Left ventricle myocardium inferior (tissue), 1 donor: ENCODE data around the gene DVL2. TPM values are rescaled to one million over a fixed set of nuclear protein-coding genes. Genes with fewer than 3 reads are reported as not detected.
A peak's percentile ranks its signal among the peaks of the same experiment; 100 is the strongest.

Source experiments
- DNase-seq: peaks from one replicate; pipeline ENCODE4 v3.0.0-alpha.2; 2020
- H3K27ac ChIP-seq: fragments of 200-600 bp; replicated peaks from 2 replicates; pipeline ENCODE4 v1.8.0; 2021
- H3K27me3 ChIP-seq: fragments of 200-600 bp; 2 replicates; pipeline ENCODE4 v1.8.0; 2021; ENCODE audit warnings: low read depth
- H3K36me3 ChIP-seq: fragments of 200-600 bp; 2 replicates; pipeline ENCODE4 v1.8.0; 2021
- H3K4me1 ChIP-seq: fragments of 200-600 bp; 2 replicates; pipeline ENCODE4 v1.8.0; 2021
- H3K4me3 ChIP-seq: fragments of 200-600 bp; 2 replicates; pipeline ENCODE4 v1.8.0; 2021; ENCODE audit warnings: mild to moderate bottlenecking, moderate library complexity
- H3K9me3 ChIP-seq: fragments of 200-600 bp; replicated peaks from 2 replicates; pipeline ENCODE4 v1.8.0; 2021
- CTCF ChIP-seq: fragments of 200-600 bp; IDR thresholded peaks from 2 replicates; pipeline ENCODE4 v1.8.0; 2021; ENCODE audit warnings: antibody characterized with exemption, mild to moderate bottlenecking, borderline replicate concordance
- intact Hi-C: fragments of 100-400 bp; cut with micrococcal nuclease; formaldehyde crosslinking; loops from one replicate; pipeline ENCODE4 v1.11.0; 2022
- long read RNA-seq: library from polyadenylated mRNA; unstranded; transcript quantifications from one replicate; pipeline ENCODE4 v2.0.0, GENCODE V29; 2021
- total RNA-seq: library from RNA; stranded (reverse); fragmentation: NEBNext Ultra II Directional; extraction: Animal tissue kit (Norgen Biotek cat#: 25700); gene quantifications from one replicate; pipeline ENCODE4 v1.2.1, GENCODE V29; 2021
- donor health status: DM: no; HTN: yes; CAD: no; lungs with severe emphysema.

DVL2 gene
- 19.8 TPM for total RNA-seq
- long read RNA-seq, transcript DVL2-201 (15 exons, 3,018 nt) = major isoform, 33 of 49 reads
- long read RNA-seq, partial matches to known transcripts = 0 of 49 reads
- long read RNA-seq, other reads (novel, unspliced or antisense) = 16 of 49 reads

- H3K27me3 ChIP-seq = no peaks in the 10 kb centered on the region
- peaks cover 33% of the 10 kb centered on the region for H3K36me3 ChIP-seq
- TF ChIP-seq CTCF = no peak
- peak within 1 kb of the TSS; percentile 93 for H3K27ac ChIP-seq
- no peaks in the 10 kb centered on the region for H3K9me3 ChIP-seq
- intact Hi-C loops = no loop called here
- peaks cover 67% of the 10 kb centered on the region for H3K4me1 ChIP-seq
- peak within 1 kb of the TSS; percentile 79 for H3K4me3 ChIP-seq
- peak; percentile 96 for DNase-seq
Observed at GRCh38 chr17:7234083-7234951, at the start of gene DVL2. DVL2 (minus strand) TSS chr17:7234517; CDS start chr17:7234262, 255 bp downstream.

GRCh38 chr17:7283471-7284216 lies 49.3 kb upstream of the DVL2 start:
- peaks cover 49% of the 10 kb centered on the region for H3K27me3 ChIP-seq
- peaks cover 34% of the 10 kb centered on the region for H3K36me3 ChIP-seq
- H3K4me1 ChIP-seq = peaks cover 68% of the 10 kb centered on the region
- intact Hi-C loops = no loop called here
- H3K9me3 ChIP-seq = no peaks in the 10 kb centered on the region
- DNase-seq = no peak
- H3K27ac ChIP-seq = peak overlapping the region; percentile 95
- H3K4me3 ChIP-seq = peak overlapping the region; percentile 76
- TF ChIP-seq CTCF = no peak

- Histone ChIP-seq H3K4me3 (peak overlapping the region; percentile 76), H3K4me1 (peaks cover 63% of the 10 kb centered on the region), H3K9me3 (no peaks in the 10 kb centered on the region), H3K36me3 (peaks cover 34% of the 10 kb centered on the region), H3K27me3 (peaks cover 47% of the 10 kb centered on the region), H3K27ac (peak overlapping the region; percentile 95)
- intact Hi-C loops = no loop called here
- DNase-seq = no peak
- peak; percentile 23 for TF ChIP-seq CTCF
Observed at GRCh38 chr17:7282752-7283321, 48.5 kb upstream of the DVL2 start.

- H3K36me3 ChIP-seq = peaks cover 34% of the 10 kb centered on the region
- peak overlapping the region; percentile 95 for H3K27ac ChIP-seq
- H3K4me1 ChIP-seq = peaks cover 61% of the 10 kb centered on the region
- H3K27me3 ChIP-seq = peaks cover 40% of the 10 kb centered on the region
- TF ChIP-seq CTCF = no peak
- no peaks in the 10 kb centered on the region for H3K9me3 ChIP-seq
- H3K4me3 ChIP-seq = peak overlapping the region; percentile 76
- intact Hi-C loops = no loop called here
- peak; percentile 87 for DNase-seq
Observed at GRCh38 chr17:7281953-7282751, 47.8 kb upstream of the DVL2 start.
